AG10803 (cell line): ENCODE results near the gene ATMIN.

Experiments
- DNase-seq: peaks from one replicate; pipeline ENCODE4 v3.0.0; 2010; ENCODE audit warnings: low read depth
- H3K4me3 ChIP-seq: 2 replicates; pipeline ENCODE4 v1.5.1; 2011; ENCODE audit warnings: mild to moderate bottlenecking, low read length, control low read depth
- TF ChIP-seq, protein P1 (sequence below): conservative IDR thresholded peaks from 2 replicates; pipeline ENCODE4 v1.5.1; 2011; ENCODE audit warnings: mild to moderate bottlenecking, low read length, control low read depth, inconsistent platforms

The ATMIN gene

DNA sequence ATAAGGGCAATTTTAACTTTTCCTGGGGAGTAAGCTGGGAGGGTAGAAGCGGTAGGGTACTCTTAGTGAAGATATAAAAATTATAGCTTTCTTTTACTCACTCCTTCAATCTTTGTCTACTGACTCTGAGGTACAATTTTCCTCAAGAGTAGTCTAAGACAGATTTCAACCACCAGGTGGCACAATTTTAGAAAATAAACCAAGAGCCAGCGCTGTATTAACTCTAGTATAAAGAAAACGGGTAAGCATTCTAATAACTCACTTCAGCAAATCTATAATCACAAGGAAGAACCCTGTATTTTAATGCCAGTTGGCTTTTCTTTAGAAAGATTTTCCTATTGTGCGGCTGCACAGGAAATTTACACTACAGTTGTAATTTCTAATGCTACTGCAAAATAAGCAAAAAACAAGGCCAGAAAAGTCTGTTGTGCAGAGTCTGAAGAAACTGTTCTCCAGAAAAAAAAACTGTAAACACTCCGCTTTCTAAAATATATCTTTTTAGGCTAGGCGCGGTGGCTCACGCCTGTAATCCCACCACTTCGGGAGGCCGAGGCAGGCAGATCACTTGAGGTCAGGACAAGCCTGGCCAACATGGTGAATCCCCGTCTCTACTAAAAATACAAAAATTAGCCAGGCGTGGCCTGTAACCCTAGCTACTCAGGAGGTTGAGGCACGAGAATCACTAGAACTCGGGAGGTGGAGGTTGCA lies 30.8 kb upstream of the ATMIN start:
- TF ChIP-seq, protein P1, sequence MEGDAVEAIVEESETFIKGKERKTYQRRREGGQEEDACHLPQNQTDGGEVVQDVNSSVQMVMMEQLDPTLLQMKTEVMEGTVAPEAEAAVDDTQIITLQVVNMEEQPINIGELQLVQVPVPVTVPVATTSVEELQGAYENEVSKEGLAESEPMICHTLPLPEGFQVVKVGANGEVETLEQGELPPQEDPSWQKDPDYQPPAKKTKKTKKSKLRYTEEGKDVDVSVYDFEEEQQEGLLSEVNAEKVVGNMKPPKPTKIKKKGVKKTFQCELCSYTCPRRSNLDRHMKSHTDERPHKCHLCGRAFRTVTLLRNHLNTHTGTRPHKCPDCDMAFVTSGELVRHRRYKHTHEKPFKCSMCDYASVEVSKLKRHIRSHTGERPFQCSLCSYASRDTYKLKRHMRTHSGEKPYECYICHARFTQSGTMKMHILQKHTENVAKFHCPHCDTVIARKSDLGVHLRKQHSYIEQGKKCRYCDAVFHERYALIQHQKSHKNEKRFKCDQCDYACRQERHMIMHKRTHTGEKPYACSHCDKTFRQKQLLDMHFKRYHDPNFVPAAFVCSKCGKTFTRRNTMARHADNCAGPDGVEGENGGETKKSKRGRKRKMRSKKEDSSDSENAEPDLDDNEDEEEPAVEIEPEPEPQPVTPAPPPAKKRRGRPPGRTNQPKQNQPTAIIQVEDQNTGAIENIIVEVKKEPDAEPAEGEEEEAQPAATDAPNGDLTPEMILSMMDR: peak; percentile 68
- peak overlapping the region; percentile 35 for H3K4me3 ChIP-seq
- DNase-seq: peak; percentile 59

DNA sequence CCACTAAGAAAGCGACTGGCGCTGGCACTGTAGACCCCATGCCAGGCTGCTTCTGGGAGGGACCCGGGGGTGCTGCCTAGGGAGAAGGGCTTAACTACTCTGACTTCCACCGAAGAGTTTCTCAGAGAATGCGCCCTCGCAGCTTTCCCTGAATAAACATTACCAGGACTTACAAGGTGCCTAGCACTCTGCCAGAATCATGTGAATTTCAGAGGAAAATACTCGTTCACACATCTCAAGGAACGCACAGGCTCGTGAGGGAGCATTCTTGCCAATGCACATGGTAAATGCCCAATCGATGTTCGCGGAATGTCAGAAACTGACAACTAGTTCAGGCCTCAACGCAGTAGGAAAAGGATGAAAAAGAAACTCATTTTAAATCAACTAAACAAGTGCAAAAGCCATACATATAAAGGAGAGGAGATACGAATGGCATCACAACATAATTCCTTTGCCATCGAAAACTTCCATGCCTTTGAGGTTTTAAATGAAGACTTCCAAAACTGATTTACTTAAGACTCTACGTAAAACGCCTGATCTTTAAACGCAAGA lies 30.0 kb upstream of the ATMIN start:
- TF ChIP-seq, protein P1: no peak
- DNase-seq: no peak

DNA sequence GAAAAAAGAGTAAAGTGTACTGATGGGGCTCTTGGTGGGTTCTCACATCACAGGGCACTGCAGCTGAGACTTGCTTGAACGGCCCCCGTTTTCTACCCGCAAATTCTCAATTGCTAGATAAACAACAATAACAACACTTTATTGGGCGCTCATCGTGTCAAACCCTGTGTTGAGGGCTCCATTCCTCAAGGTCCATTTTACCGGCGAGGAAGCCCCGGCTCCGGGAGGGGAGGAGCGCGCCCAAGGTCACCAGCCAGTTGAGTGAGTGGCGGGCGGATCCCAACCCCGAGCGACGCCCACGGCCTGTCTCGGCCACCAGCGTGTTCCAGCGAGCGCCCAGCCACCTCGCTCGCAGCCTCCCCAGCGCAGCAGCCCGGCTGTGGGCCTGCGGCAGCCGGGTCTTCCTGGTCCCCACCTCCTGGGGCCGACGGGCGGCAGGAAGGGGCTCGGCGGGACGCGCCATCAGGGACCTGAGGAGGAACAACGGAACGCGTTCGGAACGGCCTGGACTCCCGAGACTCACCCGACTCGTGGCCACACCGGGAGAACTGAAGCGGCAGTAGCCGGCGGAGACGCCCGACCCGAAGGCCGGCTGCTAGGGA lies 29.3 kb upstream of the ATMIN start:
- DNase-seq: peak; percentile 42
- peak overlapping the region; percentile 94 for H3K4me3 ChIP-seq
- TF ChIP-seq, protein P1: no peak; the same call in 1 of the 2 replicates

More for the DNA sequence above, 30.0 kb upstream of the ATMIN start:
- H3K4me3 ChIP-seq: peak overlapping the region; percentile 94

DNA sequence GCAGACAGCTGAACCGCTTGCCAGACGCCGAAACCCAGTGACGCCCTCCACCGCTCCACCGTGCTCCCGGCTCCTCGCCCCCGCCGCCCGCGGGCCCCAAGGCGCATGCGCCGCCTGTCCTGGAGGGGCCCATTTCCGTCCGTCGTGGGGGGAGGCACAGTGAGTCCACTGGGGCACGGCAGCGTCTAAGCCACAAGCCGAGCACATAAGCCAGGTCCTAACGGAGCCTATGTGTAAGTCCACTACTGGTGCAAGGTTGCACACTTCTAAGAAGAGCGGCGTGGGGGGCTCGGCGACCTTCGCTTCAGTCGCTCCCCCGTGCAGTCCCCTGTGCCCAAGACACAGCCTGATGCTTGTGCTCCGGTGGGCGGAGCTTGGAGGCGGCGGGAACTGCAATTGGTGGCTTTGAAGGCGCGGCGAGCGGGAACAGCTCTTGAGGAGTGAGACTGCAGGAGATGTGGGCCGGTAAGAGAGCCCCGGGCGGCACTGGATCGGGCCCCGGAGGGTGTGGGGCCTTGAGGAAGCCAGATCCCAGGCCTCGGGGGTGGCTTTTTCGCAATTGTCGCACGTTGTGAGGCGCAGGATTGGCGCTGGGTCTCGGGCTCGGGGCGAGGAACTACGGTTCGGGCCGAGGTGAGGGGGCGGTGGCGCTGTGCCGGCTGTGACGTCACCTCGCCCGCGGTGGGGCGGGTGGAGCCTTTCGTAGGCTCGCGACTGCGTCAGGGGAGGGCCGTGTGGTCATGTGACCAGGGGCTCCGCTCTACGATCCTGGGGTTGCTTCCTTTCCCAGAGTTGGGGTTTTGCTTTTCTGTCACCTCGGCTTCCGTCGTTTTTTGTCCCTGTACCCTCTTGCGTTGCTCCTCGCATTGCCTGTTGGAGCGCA lies 28.6 kb upstream of the ATMIN start, which contains the start of the genes CENPN and CMC2:
Gene CENPN, plus strand, starts transcription at position 402 of the 883 bp plus-strand sequence. CDS start 4,726 bp downstream, outside the sequence.
Gene CMC2, minus strand, starts transcription at position 73 of the 883 bp plus-strand sequence. CDS start 9,491 bp downstream, outside the sequence.
- peak within 1 kb of the TSS; percentile 94 for H3K4me3 ChIP-seq
- TF ChIP-seq, protein P1: peak; percentile 39
- peak; percentile 100 for DNase-seq

DNA sequence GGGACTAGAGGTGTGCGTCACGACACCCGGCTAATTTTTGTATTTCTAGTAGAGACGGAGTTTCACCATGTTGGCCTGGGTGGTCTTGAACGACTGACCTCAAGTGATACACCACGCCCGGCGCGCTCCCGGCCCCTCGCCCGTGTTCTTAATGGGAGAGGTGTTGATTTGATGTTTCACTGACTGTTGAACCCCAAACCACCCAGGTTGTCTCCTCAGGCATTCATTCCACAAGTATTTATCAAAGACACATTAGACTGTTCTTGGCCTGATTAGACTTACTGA lies 27.2 kb upstream of the ATMIN start:
- H3K4me3 ChIP-seq: peak overlapping the region; percentile 94
- TF ChIP-seq, protein P1: no peak
- DNase-seq: no peak

DNA sequence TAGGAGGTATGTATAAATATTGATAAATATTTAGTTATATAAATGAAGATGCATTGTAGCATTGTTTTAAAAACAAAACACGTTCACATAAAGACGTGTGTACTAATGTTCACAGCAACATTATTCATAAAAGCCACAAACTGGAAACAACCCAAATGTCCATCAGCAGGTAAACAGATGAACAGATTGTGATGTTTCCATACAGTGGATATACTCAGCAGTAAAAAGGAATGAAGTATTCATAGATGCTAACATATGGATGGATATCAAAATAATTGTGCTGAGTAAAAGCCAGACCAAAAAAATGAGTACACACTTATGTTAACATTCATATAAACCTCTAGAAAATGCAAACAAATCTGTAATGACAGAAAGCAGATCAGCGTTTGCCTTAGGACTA lies 22.7 kb upstream of the ATMIN start:
- TF ChIP-seq, protein P1: no peak

More for the DNA sequence above, 22.7 kb upstream of the ATMIN start:
- DNase-seq: no peak
- H3K4me3 ChIP-seq: no peak overlapping the region
